MCF 10A (cell line): ENCODE results near the gene CTU2. TPM values are rescaled to one million over a fixed set of nuclear protein-coding genes. Genes with fewer than 3 reads are reported as not detected.

Experiments
- BruUV-seq: library from RNA; stranded (reverse); fragments of 400-500 nt; replicated peaks from 2 replicates; lab custom pipeline; 2021; lab: Mats Ljungman, UMichigan
- CTCF ChIA-PET: fragments of 300-600 bp; sonication (Branson Sonifier 250); formaldehyde crosslinking; extraction: SDS; loops from one replicate; lab custom pipeline; 2021; ENCODE audit warnings: antibody characterized with exemption, inconsistent platforms; lab: Yijun Ruan, JAX
- POLR2A ChIA-PET: fragments of 300-600, 350-650 bp; sonication (Branson Sonifier 250); formaldehyde crosslinking; extraction: SDS; loops from one replicate; lab custom pipeline; 2020; ENCODE audit warnings: antibody characterized with exemption, inconsistent platforms; lab: Yijun Ruan, JAX
- DNase-seq: peaks from one replicate; pipeline ENCODE4 v3.0.0-alpha.2; 2018; ENCODE audit not compliant: unreplicated experiment
- H3K27ac Mint-ChIP-seq: one replicate; pipeline ENCODE4 v1.8.0; 2022; ENCODE audit warnings: mild to moderate bottlenecking, low read depth, mixed read lengths; ENCODE audit not compliant: unreplicated experiment
- H3K27me3 Mint-ChIP-seq: one replicate; pipeline ENCODE4 v1.8.0; 2022; ENCODE audit warnings: mixed read lengths; ENCODE audit not compliant: insufficient read depth, unreplicated experiment
- H3K36me3 Mint-ChIP-seq: one replicate; pipeline ENCODE4 v1.8.0; 2022; ENCODE audit warnings: mild to moderate bottlenecking, moderate library complexity, mixed read lengths; ENCODE audit not compliant: insufficient read depth, unreplicated experiment
- H3K4me1 Mint-ChIP-seq: one replicate; pipeline ENCODE4 v1.8.0; 2022; ENCODE audit warnings: mixed read lengths; ENCODE audit not compliant: insufficient read depth, unreplicated experiment
- H3K4me3 Mint-ChIP-seq: one replicate; pipeline ENCODE4 v1.8.0; 2022; ENCODE audit warnings: mild to moderate bottlenecking, moderate library complexity, mixed read lengths; ENCODE audit not compliant: unreplicated experiment
- H3K9me3 Mint-ChIP-seq: one replicate; pipeline ENCODE4 v1.8.0; 2022; ENCODE audit warnings: mixed read lengths; ENCODE audit not compliant: unreplicated experiment
- intact Hi-C: fragments of 100-400 bp; cut with micrococcal nuclease; formaldehyde crosslinking; loops from 2 replicates; pipeline ENCODE4 v1.14.1; 2022
- total RNA-seq: library from RNA; stranded (reverse); gene quantifications from 2 replicates; pipeline ENCODE4 v1.2.3, GENCODE V29; 2022
- TF ChIP-seq, protein P1 (sequence below): fragments of 200-600 bp; IDR thresholded peaks from one replicate; pipeline ENCODE4 v1.8.0; 2022; ENCODE audit warnings: antibody characterized with exemption, mild to moderate bottlenecking; ENCODE audit not compliant: unreplicated experiment

Gene CTU2
- total RNA-seq, 1 experiment from 2014 or later = 40.8 TPM

DNA sequence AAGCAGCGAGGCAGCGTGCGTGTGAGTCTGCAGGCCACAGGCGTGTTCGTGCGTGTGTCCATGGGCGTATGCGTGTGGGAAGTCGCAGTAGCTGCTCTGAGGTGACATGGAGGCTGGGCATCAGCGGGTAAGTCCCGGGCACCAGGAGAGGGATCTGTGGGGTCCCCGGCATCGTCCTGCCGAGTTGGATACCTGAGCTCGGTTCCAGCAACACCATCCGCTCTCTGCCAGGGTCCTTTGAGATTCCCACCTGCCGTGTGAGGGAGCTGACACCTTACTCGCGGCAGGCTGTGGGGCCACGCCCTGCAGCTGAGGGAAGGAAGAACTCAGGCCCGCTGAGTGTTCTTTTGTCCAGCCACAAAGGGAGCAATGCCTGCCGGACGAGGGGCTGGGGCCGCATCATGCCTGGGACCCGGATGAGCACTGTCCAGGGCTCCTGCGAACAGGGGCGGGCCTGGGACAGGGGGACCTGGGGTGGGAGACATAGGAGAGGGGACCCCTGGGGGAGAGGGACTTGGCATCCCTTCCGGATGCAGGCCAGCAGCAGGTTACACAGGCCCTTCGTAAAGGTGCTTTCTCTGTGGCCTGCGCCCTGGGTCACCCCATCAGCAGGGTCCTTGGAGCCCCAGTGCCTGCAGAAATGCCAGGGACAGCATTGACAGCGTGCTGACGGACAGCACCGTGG, 15.0 kb upstream of the CTU2 start:
- Mint-ChIP-seq H3K27ac (no peak overlapping the region), H3K9me3 (no peaks in the 10 kb centered on the region), H3K36me3 (no peaks in the 10 kb centered on the region), H3K4me3 (no peak overlapping the region), H3K27me3 (peaks cover 14% of the 10 kb centered on the region), H3K4me1 (no peaks in the 10 kb centered on the region)
- CTCF ChIA-PET = no interaction called here
- no TSS peak for BruUV-seq
- TF ChIP-seq, protein P1, sequence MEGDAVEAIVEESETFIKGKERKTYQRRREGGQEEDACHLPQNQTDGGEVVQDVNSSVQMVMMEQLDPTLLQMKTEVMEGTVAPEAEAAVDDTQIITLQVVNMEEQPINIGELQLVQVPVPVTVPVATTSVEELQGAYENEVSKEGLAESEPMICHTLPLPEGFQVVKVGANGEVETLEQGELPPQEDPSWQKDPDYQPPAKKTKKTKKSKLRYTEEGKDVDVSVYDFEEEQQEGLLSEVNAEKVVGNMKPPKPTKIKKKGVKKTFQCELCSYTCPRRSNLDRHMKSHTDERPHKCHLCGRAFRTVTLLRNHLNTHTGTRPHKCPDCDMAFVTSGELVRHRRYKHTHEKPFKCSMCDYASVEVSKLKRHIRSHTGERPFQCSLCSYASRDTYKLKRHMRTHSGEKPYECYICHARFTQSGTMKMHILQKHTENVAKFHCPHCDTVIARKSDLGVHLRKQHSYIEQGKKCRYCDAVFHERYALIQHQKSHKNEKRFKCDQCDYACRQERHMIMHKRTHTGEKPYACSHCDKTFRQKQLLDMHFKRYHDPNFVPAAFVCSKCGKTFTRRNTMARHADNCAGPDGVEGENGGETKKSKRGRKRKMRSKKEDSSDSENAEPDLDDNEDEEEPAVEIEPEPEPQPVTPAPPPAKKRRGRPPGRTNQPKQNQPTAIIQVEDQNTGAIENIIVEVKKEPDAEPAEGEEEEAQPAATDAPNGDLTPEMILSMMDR = no peak
- DNase-seq = no peak
- intact Hi-C loops = no loop called here
- POLR2A ChIA-PET = no interaction called here

DNA sequence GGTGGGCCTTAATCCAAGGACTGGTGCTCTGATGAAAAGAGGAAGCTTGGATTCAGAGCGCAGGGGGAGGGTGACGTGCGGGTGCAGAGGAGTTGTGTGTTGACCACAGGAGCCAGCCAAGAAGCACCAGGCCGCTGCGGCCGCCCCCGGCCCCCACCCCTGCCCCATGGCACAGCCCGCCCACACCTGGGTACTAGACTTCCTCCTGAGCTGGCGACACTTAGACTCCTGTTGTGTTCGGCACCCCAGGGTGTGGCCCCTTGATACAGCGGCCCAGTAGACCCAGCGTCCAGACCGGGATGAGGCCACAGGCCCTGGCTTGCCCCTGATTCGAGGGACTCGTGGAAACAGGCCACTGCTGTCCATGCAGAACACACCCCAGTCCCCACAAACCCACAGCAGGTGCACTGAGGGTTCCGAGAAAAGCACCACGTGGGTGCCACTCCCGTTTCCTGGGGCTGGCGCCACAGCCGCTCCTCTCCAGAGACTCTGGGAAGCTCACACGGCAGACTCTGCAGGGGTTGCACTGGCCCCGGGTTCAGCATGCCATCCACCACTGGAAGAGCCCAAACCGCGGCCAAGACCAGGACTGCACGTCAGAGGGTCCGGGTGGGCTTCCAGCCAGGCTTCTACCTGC, 14.3 kb upstream of the CTU2 start:
- Mint-ChIP-seq H3K27ac (no peak overlapping the region), H3K9me3 (no peaks in the 10 kb centered on the region), H3K4me1 (no peaks in the 10 kb centered on the region), H3K27me3 (peaks cover 14% of the 10 kb centered on the region), H3K4me3 (no peak overlapping the region), H3K36me3 (no peaks in the 10 kb centered on the region)
- BruUV-seq = no TSS peak
- TF ChIP-seq, protein P1 = no peak
- intact Hi-C loops = no loop called here
- DNase-seq = no peak
- POLR2A ChIA-PET = interaction anchor here (0.6 kb wide), 1 partner anchor 19 kb away, joined by 4 read pairs; no protein-coding TSS in a partner anchor
- CTCF ChIA-PET = interaction anchor here (0.6 kb wide), 1 partner anchor 164 kb away, joined by 3 read pairs; no protein-coding TSS in a partner anchor

DNA sequence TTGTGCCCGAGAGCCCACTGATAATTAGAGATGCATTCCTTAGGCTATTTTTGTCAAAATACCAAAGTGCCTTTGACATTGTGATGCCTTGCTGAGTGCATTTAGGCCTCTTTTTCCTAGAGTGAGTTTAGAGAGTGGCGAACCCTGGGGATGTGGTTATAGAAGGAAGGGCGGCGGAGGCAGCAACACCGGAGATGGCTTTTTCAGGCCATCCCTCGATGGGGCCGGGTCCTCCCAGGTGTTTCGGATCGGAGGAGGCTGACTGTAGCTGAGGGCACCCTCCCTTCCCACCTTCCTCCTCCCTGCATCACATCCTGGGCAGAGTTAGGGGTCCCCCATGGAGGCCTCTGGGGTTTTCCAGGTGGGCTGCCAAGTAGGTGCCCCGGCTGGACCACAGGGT, 13.4 kb upstream of the CTU2 start:
- H3K4me1 Mint-ChIP-seq = no peaks in the 10 kb centered on the region
- no peaks in the 10 kb centered on the region for H3K9me3 Mint-ChIP-seq
- no TSS peak for BruUV-seq
- peaks cover 14% of the 10 kb centered on the region for H3K27me3 Mint-ChIP-seq
- TF ChIP-seq, protein P1 = no peak
- CTCF ChIA-PET = no interaction called here
- no peaks in the 10 kb centered on the region for H3K36me3 Mint-ChIP-seq
- POLR2A ChIA-PET = no interaction called here
- no peak overlapping the region for H3K27ac Mint-ChIP-seq
- H3K4me3 Mint-ChIP-seq = no peak overlapping the region
- no peak for DNase-seq
- intact Hi-C loops = no loop called here

DNA sequence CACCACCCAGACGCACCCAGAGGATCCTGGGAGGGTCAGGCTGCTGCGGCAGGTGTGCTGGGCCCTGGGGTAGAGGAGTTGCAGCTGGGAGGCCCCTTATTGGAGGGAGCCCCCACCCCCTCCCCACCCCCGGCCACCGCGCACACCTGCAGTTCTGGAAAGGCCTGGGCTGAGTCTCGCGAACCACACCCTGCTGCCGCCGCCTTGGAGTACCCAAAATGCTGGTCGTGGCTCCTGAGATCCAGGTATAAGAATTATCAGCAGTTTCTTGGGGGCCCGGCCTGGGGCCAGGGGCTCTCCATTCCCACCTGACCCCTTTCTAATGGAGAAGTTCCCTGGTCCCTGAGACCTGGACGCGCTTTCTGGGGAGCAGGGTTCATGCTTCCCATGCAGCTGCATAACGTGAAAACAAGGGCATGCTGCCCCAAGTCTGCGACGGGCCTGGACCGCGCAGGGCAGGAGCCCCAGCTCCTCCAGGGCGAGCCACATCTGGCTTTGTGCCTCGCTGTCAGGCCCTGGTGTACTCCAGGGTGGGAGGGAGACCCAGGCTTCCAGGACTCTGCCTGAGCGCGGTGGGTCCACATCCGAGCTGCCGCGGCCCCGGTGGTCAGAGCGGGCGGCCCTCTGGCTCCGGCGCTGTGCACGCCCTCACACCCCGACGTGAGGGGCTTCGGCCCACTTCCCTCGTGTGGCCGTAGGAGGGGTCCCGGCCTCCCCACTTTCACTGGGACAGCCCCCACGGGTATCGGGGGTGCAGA, 12.7 kb upstream of the CTU2 start:
- CTCF ChIA-PET = no interaction called here

More for the DNA sequence above, 12.7 kb upstream of the CTU2 start:
- no peaks in the 10 kb centered on the region for H3K4me1 Mint-ChIP-seq
- intact Hi-C loops = no loop called here
- no peak for DNase-seq
- H3K27me3 Mint-ChIP-seq = peaks cover 14% of the 10 kb centered on the region
- no peaks in the 10 kb centered on the region for H3K36me3 Mint-ChIP-seq
- POLR2A ChIA-PET = no interaction called here
- no TSS peak for BruUV-seq
- no peaks in the 10 kb centered on the region for H3K9me3 Mint-ChIP-seq
- H3K4me3 Mint-ChIP-seq = no peak overlapping the region
- TF ChIP-seq, protein P1 = no peak
- H3K27ac Mint-ChIP-seq = no peak overlapping the region
